Measurements from ENCODE around the gene SRRM4. TPM values are rescaled to one million over a fixed set of nuclear protein-coding genes. Genes with fewer than 3 reads are reported as not detected.

The SRRM4 gene
- total RNA-seq (1 to 10 TPM in 1 of 9 donors, under 1 TPM in 5, not detected in 3; 0.11 to 4.3 (median 0.50) TPM), polyA plus RNA-seq (1 to 10 TPM in 2 of 3 donors, under 1 TPM in 1; 0.67 to 2.2 (median 1.1) TPM)
- long read RNA-seq, donor 1 = 0 reads
- long read RNA-seq, donor 2 = 0 reads
- long read RNA-seq, donor 3 = 0 reads
- long read RNA-seq, donor 4 = 0 reads
- long read RNA-seq, donor 5 = 0 reads
- long read RNA-seq, donor 6, partial matches to known transcripts = 3 of 3 reads
- long read RNA-seq, donor 6, other reads (novel, unspliced or antisense) = 0 of 3 reads
- long read RNA-seq, donor 7 = 0 reads
- long read RNA-seq, donor 8 = 0 reads
- long read RNA-seq, donor 9 = 0 reads
- long read RNA-seq, donor 10 = 0 reads

- 1 to 2% (median 1%) methylated on average over 21 to 64 of the region's 64 CpGs for WGBS, 4 donors
- no peak within 1 kb of the TSS for H3K4me3 ChIP-seq
- no peaks in the 10 kb centered on the region for H3K36me3 ChIP-seq (replicated peaks in 1 of 2)
- peak within 1 kb of the TSS in 1 of 5 donors; percentile 59 for H3K27ac ChIP-seq
- H3K4me1 ChIP-seq (replicated peaks in 1 of 2) = no peaks in the 10 kb centered on the region
- no peaks in the 10 kb centered on the region for H3K9me3 ChIP-seq (replicated peaks in 1 of 3)
- DNase-seq = peak in 5 of 7 donors; percentile 2 to 90 (median 24)
- H3K27me3 ChIP-seq = peaks cover 30% of the 10 kb centered on the region
- intact Hi-C loops (cut with DNase I) = no loop called here
- no peak for TF ChIP-seq CTCF (IDR thresholded peaks at IDR 0.05)
- peak in 1 of 2 donors; percentile 54 for TF ChIP-seq POLR2A (IDR thresholded peaks at IDR 0.05)
These were observed at the start of gene SRRM4 for GRCh38 chr12:118981285-118982211. SRRM4 (plus strand) TSS chr12:118981541; CDS start chr12:118981883, 342 bp downstream.

- intact Hi-C loops (cut with DNase I) = no loop called here
- H3K27me3 ChIP-seq = no peaks in the 10 kb centered on the region
- H3K9me3 ChIP-seq (replicated peaks in 1 of 3) = no peaks in the 10 kb centered on the region
- no peaks in the 10 kb centered on the region for H3K4me1 ChIP-seq (replicated peaks in 1 of 2)
- H3K27ac ChIP-seq = no peak overlapping the region
- TF ChIP-seq POLR2A (IDR thresholded peaks at IDR 0.05) (no peak), CTCF (IDR thresholded peaks at IDR 0.05) (no peak)
- H3K36me3 ChIP-seq (replicated peaks in 1 of 2) = no peaks in the 10 kb centered on the region
- no peak overlapping the region for H3K4me3 ChIP-seq
- no peak for DNase-seq
- WGBS, 4 donors = 43 to 54% (median 46%) methylated on average over 10 of the region's 10 CpGs
These were observed 35.1 kb upstream of the SRRM4 start for GRCh38 chr12:118946256-118946655.

DNA sequence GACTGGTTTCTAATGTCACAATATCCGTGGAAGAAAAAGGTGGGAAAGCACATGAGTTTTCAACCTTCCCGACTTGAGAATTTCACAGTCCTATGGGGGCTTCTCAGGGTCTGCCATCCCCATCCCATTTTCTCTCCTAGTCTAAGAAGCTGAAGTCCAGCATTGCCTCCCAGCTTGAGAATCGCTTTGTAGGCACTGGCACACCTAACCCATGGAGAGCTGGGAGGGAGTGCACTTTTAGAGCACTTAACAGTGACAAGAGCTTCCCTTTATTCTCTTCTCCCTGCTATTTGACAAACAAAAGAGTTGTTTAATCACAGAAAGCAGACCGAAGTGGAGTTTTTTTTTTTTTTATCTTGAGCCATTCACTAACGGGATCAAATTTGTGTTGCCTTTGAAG, 22.8 kb upstream of the SRRM4 start:
- intact Hi-C loops (cut with DNase I) = no loop called here
- Histone ChIP-seq H3K4me3 (no peak overlapping the region), H3K36me3 (replicated peaks in 1 of 2) (no peaks in the 10 kb centered on the region), H3K27me3 (no peaks in the 10 kb centered on the region), H3K4me1 (replicated peaks in 1 of 2) (no peaks in the 10 kb centered on the region), H3K9me3 (replicated peaks in 1 of 3) (no peaks in the 10 kb centered on the region), H3K27ac (no peak overlapping the region)
- no peak for TF ChIP-seq CTCF (IDR thresholded peaks at IDR 0.05)
- no peak for TF ChIP-seq POLR2A (IDR thresholded peaks at IDR 0.05)
- WGBS, 4 donors = 47 to 53% (median 52%) methylated on average over 5 of the region's 5 CpGs
- no peak for DNase-seq

DNA sequence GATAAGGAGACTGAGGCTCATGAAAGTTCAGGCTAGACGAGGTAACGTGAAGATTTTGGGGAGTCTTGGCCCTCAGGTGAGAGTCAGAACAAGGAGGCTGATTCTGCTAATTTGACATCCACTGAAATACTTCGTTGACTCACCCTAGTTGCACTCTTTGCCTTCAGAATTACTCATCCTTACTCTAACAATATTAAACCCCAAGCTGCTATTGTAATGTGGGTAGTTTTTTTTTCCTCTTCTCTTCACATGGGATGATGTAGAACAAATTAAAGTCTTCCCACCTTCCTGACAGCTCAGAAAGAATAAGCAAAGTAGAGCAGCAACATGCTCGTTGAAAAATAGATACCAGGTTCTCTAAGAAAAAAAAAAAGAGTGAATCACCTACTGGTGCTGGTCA, 22.0 kb upstream of the SRRM4 start:
- Histone ChIP-seq H3K27ac (no peak overlapping the region), H3K4me1 (replicated peaks in 1 of 2) (no peaks in the 10 kb centered on the region), H3K36me3 (replicated peaks in 1 of 2) (no peaks in the 10 kb centered on the region), H3K4me3 (no peak overlapping the region), H3K27me3 (no peaks in the 10 kb centered on the region), H3K9me3 (replicated peaks in 1 of 3) (no peaks in the 10 kb centered on the region)
- 55 to 68% (median 65%) methylated on average over 4 of the region's 4 CpGs for WGBS, 4 donors
- intact Hi-C loops (cut with DNase I) = no loop called here
- DNase-seq = no peak
- TF ChIP-seq POLR2A (IDR thresholded peaks at IDR 0.05) (no peak), CTCF (IDR thresholded peaks at IDR 0.05) (no peak)
